H9 (cell line): ENCODE data around the gene ELAPOR1. TPM values are rescaled to one million over a fixed set of nuclear protein-coding genes. Genes with fewer than 3 reads are reported as not detected.

Experiments used
- DNase-seq: peaks from one replicate; pipeline ENCODE4 v3.0.0-alpha.2; 2017
- H2AFZ ChIP-seq: one replicate; pipeline ENCODE4 v1.6.1; 2013; ENCODE audit warnings: mild to moderate bottlenecking, low read length, control low read depth, moderate library complexity
- H2AK5ac ChIP-seq: 2 replicates; pipeline ENCODE4 v1.6.1; 2013; ENCODE audit warnings: low read length, control low read depth, mixed read lengths; ENCODE audit not compliant: insufficient read length
- H2BK120ac ChIP-seq: one replicate; pipeline ENCODE4 v1.6.1; 2013; ENCODE audit warnings: low read depth, mild to moderate bottlenecking, low read length, control low read depth, inconsistent platforms; ENCODE audit not compliant: poor library complexity, severe bottlenecking
- H2BK12ac ChIP-seq: 2 replicates; pipeline ENCODE4 v1.6.1; 2013; ENCODE audit warnings: low read length, control low read depth, mixed read lengths, low read depth; ENCODE audit not compliant: insufficient read length
- H2BK15ac ChIP-seq: 2 replicates; pipeline ENCODE4 v1.6.1; 2013; ENCODE audit warnings: low read depth, low read length, control low read depth
- H2BK20ac ChIP-seq: one replicate; pipeline ENCODE4 v1.6.1; 2013; ENCODE audit warnings: low read depth, mild to moderate bottlenecking, low read length, control low read depth, inconsistent platforms; ENCODE audit not compliant: poor library complexity, severe bottlenecking
- H2BK5ac ChIP-seq: 2 replicates; pipeline ENCODE4 v1.6.1; 2013; ENCODE audit warnings: low read length, control low read depth, mixed read lengths; ENCODE audit not compliant: insufficient read length
- H3K14ac ChIP-seq: 2 replicates; pipeline ENCODE4 v1.6.1; 2013; ENCODE audit warnings: low read length, control low read depth; ENCODE audit not compliant: insufficient read depth
- H3K18ac ChIP-seq: 2 replicates; pipeline ENCODE4 v1.6.1; 2013; ENCODE audit warnings: low read depth, mild to moderate bottlenecking, mixed read lengths, low read length, control low read depth; ENCODE audit not compliant: insufficient read length
- H3K23ac ChIP-seq: 2 replicates; pipeline ENCODE4 v1.6.1; 2013; ENCODE audit warnings: low read length, control low read depth, mixed read lengths, low read depth; ENCODE audit not compliant: insufficient read length
- H3K23me2 ChIP-seq: 2 replicates; pipeline ENCODE4 v1.6.1; 2013; ENCODE audit warnings: low read depth, mild to moderate bottlenecking, mixed read lengths, low read length, control low read depth; ENCODE audit not compliant: insufficient read length, poor library complexity, severe bottlenecking
- H3K27ac ChIP-seq: 2 replicates; pipeline ENCODE4 v1.5.1; 2013; ENCODE audit warnings: low read length, control low read depth, mixed read lengths, low read depth; ENCODE audit not compliant: insufficient read length
- H3K27me3 ChIP-seq: 2 replicates; pipeline ENCODE4 v1.6.1; 2013; ENCODE audit warnings: low read length, control low read depth, inconsistent platforms; ENCODE audit not compliant: insufficient read depth
- H3K4ac ChIP-seq: 2 replicates; pipeline ENCODE4 v1.6.1; 2013; ENCODE audit warnings: low read depth, mild to moderate bottlenecking, control low read depth, inconsistent platforms, low read length, moderate library complexity
- H3K4me1 ChIP-seq: 2 replicates; pipeline ENCODE4 v1.6.1; 2013; ENCODE audit warnings: low read length, control low read depth, inconsistent platforms; ENCODE audit not compliant: insufficient read depth
- H3K4me2 ChIP-seq: 2 replicates; pipeline ENCODE4 v1.6.1; 2013; ENCODE audit warnings: low read length, control low read depth, mixed read lengths; ENCODE audit not compliant: insufficient read length, insufficient read depth
- H3K56ac ChIP-seq: 2 replicates; pipeline ENCODE4 v1.6.1; 2013; ENCODE audit warnings: low read depth, mild to moderate bottlenecking, mixed read lengths, low read length, control low read depth; ENCODE audit not compliant: insufficient read length
- H3K79me1 ChIP-seq: 2 replicates; pipeline ENCODE4 v1.6.1; 2013; ENCODE audit warnings: low read depth, mild to moderate bottlenecking, moderate library complexity, low read length, control low read depth, inconsistent platforms; ENCODE audit not compliant: insufficient read depth, poor library complexity, severe bottlenecking
- H3K79me2 ChIP-seq: 2 replicates; pipeline ENCODE4 v1.6.1; 2013; ENCODE audit warnings: low read length, control low read depth, inconsistent platforms; ENCODE audit not compliant: insufficient read depth
- H3K9ac ChIP-seq: 2 replicates; pipeline ENCODE4 v1.6.1; 2013; ENCODE audit warnings: low read length, control low read depth, mixed read lengths; ENCODE audit not compliant: insufficient read length; ENCODE audit errors: extremely low read depth
- H3K9me3 ChIP-seq: one replicate; pipeline ENCODE4 v1.6.1; 2013; ENCODE audit warnings: low read depth, low read length, inconsistent platforms; ENCODE audit not compliant: control insufficient read depth
- H3T11ph ChIP-seq: one replicate; pipeline ENCODE4 v1.6.1; 2013; ENCODE audit warnings: mild to moderate bottlenecking, low read length, control low read depth, inconsistent platforms
- H4K20me1 ChIP-seq: one replicate; pipeline ENCODE4 v1.6.1; 2013; ENCODE audit not compliant: control insufficient read depth, insufficient read length, insufficient read depth
- H4K5ac ChIP-seq: 2 replicates; pipeline ENCODE4 v1.6.1; 2013; ENCODE audit warnings: low read depth, mild to moderate bottlenecking, mixed read lengths, low read length, control low read depth; ENCODE audit not compliant: insufficient read length
- H4K8ac ChIP-seq: replicated peaks from 2 replicates; pipeline ENCODE4 v1.6.1; 2013; ENCODE audit warnings: low read length, control low read depth, mixed read lengths, low read depth; ENCODE audit not compliant: insufficient read length
- H4K91ac ChIP-seq: 2 replicates; pipeline ENCODE4 v1.6.1; 2013; ENCODE audit warnings: low read depth, mild to moderate bottlenecking, moderate library complexity, mixed read lengths, low read length, control low read depth; ENCODE audit not compliant: insufficient read length
- H3K27ac Mint-ChIP-seq, 3 experiments: 2 replicates in 2 of 3; 3 replicates in 1 of 3; pipeline ENCODE4 v1.8.0; 2020 to 2021; ENCODE audit warnings: mixed read lengths in 3 of 3, mild to moderate bottlenecking in 1 of 3, moderate library complexity in 1 of 3
- H3K27me3 Mint-ChIP-seq: 2 replicates; pipeline ENCODE4 v1.8.0; 2021; ENCODE audit warnings: low read depth, mild to moderate bottlenecking, moderate library complexity, mixed read lengths
- H3K36me3 Mint-ChIP-seq, 3 experiments: 2 replicates in 2 of 3; 3 replicates in 1 of 3; pipeline ENCODE4 v1.8.0; 2020 to 2021; ENCODE audit warnings: low read depth in 3 of 3, mixed read lengths in 3 of 3; ENCODE audit not compliant: insufficient read depth in 1 of 3
- H3K4me1 Mint-ChIP-seq, 2 experiments: 2 replicates each; pipeline ENCODE4 v1.8.0; 2020; ENCODE audit warnings: mixed read lengths in 2 of 2
- H3K4me3 Mint-ChIP-seq, 2 experiments: 2 replicates in 1 of 2; 3 replicates in 1 of 2; pipeline ENCODE4 v1.8.0; 2020 to 2021; ENCODE audit warnings: mild to moderate bottlenecking in 2 of 2, mixed read lengths in 2 of 2, moderate library complexity in 1 of 2
- H3K9me3 Mint-ChIP-seq, 2 experiments: 2 replicates in 1 of 2; 3 replicates in 1 of 2; pipeline ENCODE4 v1.8.0; 2020; ENCODE audit warnings: mild to moderate bottlenecking in 2 of 2, mixed read lengths in 2 of 2, moderate library complexity in 1 of 2
- WGBS: extraction: QIAGEN DNeasy Blood & Tissue Kit; methylation state at CpG from one replicate; pipeline ENCODE4 v1.1.7; 2013; ENCODE audit warnings: missing lambda C conversion rate, low lambda C conversion rate, mixed read lengths; ENCODE audit not compliant: insufficient read length; ENCODE audit errors: extremely low coverage; 5-methylcytosine and 5-hydroxymethylcytosine counted together
- total RNA-seq: library from RNA; stranded (reverse); gene quantifications from 2 replicates; pipeline ENCODE4 v1.2.1, GENCODE V29; 2021
- TF ChIP-seq, protein P1 (sequence below): fragments of 200-600 bp; sonication (generic); conservative IDR thresholded peaks from 3 replicates; pipeline ENCODE4 v1.8.0; 2021; ENCODE audit warnings: antibody characterized with exemption, mild to moderate bottlenecking

The ELAPOR1 gene
- total RNA-seq, 1 experiment from 2014 or later, result 0.55 TPM

DNA sequence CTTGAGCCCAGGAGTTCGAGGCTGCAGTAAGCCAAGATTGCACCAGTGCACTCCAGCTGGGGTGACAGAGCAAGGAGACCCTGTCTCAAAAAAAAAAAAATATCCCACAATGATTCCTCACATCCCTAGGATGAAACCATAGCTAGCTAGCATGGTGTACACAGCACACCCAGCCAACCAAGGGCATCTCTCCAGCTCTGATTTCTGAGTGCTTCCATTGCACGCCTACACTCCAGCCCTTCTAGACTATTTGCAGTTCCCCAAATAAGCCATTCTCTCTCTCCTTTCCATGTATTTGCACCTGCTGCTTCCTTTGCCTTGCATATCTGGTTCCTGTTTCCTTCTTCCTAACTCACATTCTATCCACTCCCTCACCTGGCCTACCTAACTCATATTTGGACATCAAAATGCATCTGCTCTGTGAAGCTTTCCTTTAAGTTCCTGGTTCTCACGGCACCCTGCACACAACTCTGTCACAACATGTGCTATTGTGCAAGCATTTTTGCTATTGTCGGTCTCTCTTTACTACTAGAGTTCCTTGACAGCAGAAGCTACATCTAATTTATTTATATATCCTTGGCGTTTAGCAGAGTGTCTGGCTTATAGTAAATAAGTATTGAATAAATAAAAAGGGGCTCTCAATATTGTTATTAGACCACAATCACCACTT lies 2.4 kb upstream of the ELAPOR1 start:
- H3K9me3 ChIP-seq, result no peaks in the 10 kb centered on the region
- Mint-ChIP-seq H3K27me3 (peaks cover 75% of the 10 kb centered on the region), H3K4me3 (no peak overlapping the region), H3K36me3 (no peaks in the 10 kb centered on the region), H3K4me1 (peaks cover 11 to 17% of the 10 kb centered on the region in 2 experiments), H3K27ac (no peak overlapping the region), H3K9me3 (no peaks in the 10 kb centered on the region)
- H2BK120ac ChIP-seq, result peak overlapping the region; percentile 96
- H3K4me1 ChIP-seq, result no peaks in the 10 kb centered on the region
- no peak overlapping the region for H2AK5ac ChIP-seq
- no peaks in the 10 kb centered on the region for H4K20me1 ChIP-seq
- H3K4ac ChIP-seq, result no peak overlapping the region; the same call in 1 of the 2 replicates
- H2BK20ac ChIP-seq, result no peak overlapping the region
- peak overlapping the region; percentile 42 for H2BK12ac ChIP-seq
- no peak overlapping the region for H3K4me2 ChIP-seq
- no peaks in the 10 kb centered on the region for H3K79me1 ChIP-seq
- H2BK5ac ChIP-seq, result no peak overlapping the region
- DNase-seq, result no peak
- H4K8ac ChIP-seq, result no peak overlapping the region
- H3K23me2 ChIP-seq, result peaks cover 13% of the 10 kb centered on the region
- H2AFZ ChIP-seq, result no peak overlapping the region
- no peak overlapping the region for H2BK15ac ChIP-seq
- H3K9ac ChIP-seq, result no peak overlapping the region
- WGBS, result no CpG with 5 or more reads among the region's 5 CpGs
- no peak overlapping the region for H4K5ac ChIP-seq
- H3K56ac ChIP-seq, result no peak overlapping the region
- no peak overlapping the region for H3T11ph ChIP-seq
- H3K27ac ChIP-seq, result no peak overlapping the region
- TF ChIP-seq, protein P1, sequence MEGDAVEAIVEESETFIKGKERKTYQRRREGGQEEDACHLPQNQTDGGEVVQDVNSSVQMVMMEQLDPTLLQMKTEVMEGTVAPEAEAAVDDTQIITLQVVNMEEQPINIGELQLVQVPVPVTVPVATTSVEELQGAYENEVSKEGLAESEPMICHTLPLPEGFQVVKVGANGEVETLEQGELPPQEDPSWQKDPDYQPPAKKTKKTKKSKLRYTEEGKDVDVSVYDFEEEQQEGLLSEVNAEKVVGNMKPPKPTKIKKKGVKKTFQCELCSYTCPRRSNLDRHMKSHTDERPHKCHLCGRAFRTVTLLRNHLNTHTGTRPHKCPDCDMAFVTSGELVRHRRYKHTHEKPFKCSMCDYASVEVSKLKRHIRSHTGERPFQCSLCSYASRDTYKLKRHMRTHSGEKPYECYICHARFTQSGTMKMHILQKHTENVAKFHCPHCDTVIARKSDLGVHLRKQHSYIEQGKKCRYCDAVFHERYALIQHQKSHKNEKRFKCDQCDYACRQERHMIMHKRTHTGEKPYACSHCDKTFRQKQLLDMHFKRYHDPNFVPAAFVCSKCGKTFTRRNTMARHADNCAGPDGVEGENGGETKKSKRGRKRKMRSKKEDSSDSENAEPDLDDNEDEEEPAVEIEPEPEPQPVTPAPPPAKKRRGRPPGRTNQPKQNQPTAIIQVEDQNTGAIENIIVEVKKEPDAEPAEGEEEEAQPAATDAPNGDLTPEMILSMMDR, result no peak
- H3K23ac ChIP-seq, result no peak overlapping the region
- H3K14ac ChIP-seq, result no peak overlapping the region
- no peak overlapping the region for H3K18ac ChIP-seq
- H3K79me2 ChIP-seq, result no peaks in the 10 kb centered on the region
- peaks cover 23% of the 10 kb centered on the region; the same call in 1 of the 2 replicates for H3K27me3 ChIP-seq
- H4K91ac ChIP-seq, result no peak overlapping the region
